ENCODE data around the gene UTP14C.
"Not testable (repeated sequence)": the region's sequence is repeated elsewhere in the genome, so short reads cannot be mapped to it uniquely, and the experiment has no call there.

Gene UTP14C, protein sequence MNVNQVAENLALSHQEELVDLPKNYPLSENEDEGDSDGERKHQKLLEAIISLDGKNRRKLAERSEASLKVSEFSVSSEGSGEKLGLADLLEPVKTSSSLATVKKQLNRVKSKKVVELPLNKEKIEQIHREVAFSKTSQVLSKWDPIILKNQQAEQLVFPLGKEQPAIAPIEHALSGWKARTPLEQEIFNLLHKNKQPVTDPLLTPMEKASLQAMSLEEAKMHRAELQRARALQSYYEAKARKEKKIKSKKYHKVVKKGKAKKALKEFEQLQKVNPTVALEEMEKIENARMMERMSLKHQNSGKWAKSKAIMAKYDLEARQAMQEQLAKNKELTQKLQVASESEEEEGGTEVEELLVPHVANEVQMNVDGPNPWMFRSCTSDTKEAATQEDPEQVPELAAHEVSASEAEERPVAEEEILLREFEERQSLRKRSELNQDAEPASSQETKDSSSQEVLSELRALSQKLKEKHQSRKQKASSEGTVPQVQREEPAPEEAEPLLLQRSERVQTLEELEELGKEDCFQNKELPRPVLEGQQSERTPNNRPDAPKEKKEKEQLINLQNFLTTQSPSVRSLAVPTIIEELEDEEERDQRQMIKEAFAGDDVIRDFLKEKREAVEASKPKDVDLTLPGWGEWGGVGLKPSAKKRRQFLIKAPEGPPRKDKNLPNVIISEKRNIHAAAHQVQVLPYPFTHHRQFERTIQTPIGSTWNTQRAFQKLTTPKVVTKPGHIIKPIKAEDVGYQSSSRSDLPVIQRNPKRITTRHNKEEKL

GRCh38 chr13:52024481-52024880 is at the start of gene UTP14C:
Gene UTP14C (plus strand): TSS chr13:52024691. CDS start chr13:52028805, 4,114 bp downstream.
- no peak for DNase-seq

- no peak for DNase-seq
Observed at GRCh38 chr13:51976423-51976822, 48.1 kb upstream of the UTP14C start.

DNA sequence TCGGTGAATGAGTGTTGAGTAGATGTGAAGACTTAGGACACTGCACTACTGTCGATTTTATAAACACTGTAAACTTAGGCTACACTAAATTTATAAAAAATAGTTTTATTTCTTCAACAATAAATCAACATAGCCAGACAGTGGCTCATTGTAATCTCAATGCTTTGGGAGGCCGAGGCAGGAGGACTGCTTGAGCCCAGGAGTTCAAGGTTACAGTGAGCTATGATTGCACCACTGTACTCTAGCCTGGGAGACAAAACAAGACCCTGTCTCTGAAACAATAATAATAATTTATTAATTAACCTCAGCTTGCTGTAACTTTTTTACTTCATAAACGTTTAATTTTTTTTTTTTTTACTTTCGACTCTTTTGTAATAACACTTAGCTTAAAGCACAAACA is 47.6 kb upstream of the UTP14C start:
- DNase-seq, result no peak

DNA sequence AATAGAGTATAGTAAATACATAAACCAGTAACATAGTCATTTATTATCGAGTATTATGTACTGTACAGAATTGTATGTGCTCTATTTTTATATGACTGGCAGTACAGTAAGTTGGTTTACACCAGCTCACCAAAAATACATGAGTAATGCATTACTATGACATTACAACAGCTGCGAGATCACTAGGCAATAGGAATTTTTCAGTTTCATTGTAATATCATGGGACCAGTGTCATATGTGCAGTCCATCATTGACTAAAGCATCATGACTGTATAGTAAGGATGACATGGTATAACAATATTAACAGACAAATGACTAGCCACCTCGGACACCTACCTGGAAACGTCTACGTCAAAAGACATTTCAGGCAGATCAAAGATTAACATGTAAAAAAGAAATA is 46.9 kb upstream of the UTP14C start:
- DNase-seq, result no peak

- no peak for DNase-seq
Observed at GRCh38 chr13:51978796-51979556, 45.5 kb upstream of the UTP14C start.

GRCh38 chr13:51980908-51981307 is 43.6 kb upstream of the UTP14C start:
- DNase-seq, result no peak

- DNase-seq, result no peak
Observed at GRCh38 chr13:51981355-51981754, 43.1 kb upstream of the UTP14C start.

- not testable (repeated sequence) for DNase-seq
Observed at GRCh38 chr13:51983292-51983691, 41.2 kb upstream of the UTP14C start.

- DNase-seq, result not testable (repeated sequence)
Observed at GRCh38 chr13:51984904-51985303, 39.6 kb upstream of the UTP14C start.

GRCh38 chr13:51988988-51989618 is 35.4 kb upstream of the UTP14C start:
- no peak for DNase-seq

DNA sequence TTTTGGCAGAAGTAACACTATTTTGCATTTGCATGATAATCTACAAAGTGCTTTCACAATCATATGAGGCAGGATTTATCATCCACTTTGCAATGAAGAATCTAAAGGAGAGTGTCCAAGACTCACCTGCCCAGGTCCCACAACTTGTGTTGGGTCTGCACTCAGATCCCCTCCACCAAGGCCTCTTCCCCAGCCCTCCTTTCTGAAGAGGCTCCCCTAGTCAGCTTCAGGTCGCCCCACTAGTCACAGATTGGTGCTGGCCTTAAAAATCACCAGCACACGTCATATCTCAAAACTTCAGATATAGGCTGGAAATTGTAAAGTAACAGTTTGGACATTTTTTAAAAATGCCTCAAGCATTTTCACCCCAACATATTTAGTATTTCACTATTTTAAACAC is 30.8 kb upstream of the UTP14C start:
- DNase-seq, result no peak

DNA sequence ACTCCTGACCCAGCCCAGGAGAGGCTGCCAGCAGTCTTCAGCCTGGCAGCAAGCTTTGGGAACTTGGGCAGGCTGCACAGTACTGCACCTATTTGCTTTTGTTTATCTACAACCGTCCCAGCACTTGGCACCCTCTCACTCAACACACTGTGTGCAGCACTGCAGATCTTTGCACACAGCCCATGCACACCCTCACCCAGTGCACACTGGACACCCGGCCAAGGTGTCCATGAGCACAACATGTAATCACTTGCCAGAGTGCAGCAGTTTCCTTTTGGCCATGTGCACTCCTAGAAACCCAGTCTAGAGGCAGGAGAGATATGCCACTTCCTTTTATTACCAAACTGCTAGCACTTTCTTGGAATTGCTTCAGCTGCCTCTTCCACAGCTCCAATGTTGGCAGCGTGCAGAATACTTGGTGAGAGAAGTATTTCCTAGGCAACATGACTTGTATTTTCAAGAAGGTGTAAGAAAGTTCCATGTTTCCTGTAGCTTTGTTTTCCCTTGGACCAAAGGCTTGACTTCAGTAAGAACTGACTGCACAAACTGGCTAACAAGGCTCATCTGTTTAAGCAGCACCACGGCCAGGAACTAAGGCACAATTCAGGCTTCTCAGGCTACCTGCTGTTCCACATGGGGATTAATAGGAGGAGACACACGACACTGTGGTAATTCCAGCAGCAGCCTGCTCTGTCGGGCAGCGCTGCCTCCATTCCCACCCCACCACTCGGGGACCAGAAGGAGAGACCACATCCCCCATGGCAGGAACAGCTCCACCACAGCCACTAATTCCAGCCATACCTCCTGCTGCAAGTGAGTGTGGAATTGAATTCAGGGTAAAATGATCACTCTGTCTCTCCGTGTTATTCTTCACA is 28.6 kb upstream of the UTP14C start:
- no peak for DNase-seq

DNA sequence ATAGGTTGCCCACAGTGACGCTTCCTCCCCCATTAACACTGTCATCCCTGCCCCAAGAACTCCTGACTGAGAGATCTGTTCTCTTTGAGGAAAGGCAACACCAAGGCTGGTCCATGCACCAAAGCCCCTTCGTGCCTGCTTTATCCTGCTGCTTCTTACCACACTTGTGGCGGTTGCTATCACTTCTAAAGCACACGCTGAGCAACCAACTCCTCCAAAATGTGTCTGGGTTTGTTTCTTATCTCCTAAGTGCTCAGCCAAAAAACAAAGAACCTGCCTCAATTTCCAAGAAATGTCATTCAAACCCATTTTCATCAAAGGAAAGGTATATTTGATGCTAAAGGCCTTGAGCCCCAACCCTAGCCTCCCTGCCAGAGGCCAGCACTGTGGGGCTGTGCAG is 27.9 kb upstream of the UTP14C start:
- DNase-seq, result no peak

DNA sequence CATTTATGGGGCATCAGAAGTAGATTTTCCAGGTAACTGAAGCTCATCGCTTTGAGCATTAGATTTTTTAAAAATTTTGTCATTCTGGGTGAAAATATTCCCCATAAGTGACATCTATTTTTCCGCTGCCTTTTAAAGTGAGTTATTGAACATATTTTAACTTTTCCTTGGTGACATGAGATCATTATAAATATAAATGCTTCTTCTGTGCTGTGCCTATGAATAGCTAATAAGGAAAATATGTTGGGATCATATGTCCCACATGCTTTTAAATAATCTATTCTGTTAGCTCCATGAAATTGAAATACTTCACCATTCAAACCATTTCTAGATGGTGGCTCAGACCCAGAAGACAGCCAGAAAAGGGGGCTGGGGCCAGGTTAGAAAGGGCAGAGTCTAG is 27.3 kb upstream of the UTP14C start:
- DNase-seq, result no peak

GRCh38 chr13:51997641-51998330 is 26.7 kb upstream of the UTP14C start:
- no peak for DNase-seq

DNA sequence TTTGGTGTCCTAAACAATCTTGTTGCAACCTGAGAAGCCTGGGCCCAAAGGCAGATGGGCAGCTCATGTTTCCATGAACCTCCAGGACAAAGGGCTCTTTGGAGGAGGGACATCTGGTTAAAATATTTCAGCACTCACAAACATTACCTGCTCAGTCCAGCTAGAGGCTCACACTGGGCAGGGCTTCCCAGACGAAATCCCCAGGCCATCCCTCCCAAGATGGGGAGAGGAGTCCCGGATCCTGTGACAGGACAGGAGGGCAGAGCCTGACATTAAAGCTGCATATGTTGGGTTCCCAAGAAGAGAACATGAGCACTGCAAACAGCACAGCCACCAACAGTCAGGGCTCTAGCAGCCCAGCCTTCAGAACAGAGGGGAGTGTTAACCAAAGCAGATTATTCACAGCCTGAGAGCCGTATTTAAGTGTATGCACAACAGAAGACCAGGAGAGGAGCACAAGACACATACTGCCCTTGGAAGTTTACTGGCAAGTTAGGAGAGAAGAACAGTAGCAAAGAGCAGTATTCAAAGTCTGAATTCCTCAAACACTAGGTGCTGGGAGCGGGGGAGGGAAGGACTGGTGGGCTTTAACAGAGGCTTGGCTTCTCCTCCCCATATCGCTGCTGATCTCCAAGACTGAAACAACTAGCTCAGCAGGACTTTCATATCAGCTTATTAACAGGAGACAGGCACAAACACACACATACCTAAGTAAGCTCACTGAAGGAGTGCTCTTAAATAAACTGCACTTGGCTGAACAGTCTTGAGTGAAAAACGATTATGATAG is 25.6 kb upstream of the UTP14C start:
- DNase-seq, result peak; percentile 30

GRCh38 chr13:51999510-51999911 is 25.0 kb upstream of the UTP14C start:
- DNase-seq, result no peak

GRCh38 chr13:51999921-52000320 is 24.6 kb upstream of the UTP14C start:
- no peak for DNase-seq

DNA sequence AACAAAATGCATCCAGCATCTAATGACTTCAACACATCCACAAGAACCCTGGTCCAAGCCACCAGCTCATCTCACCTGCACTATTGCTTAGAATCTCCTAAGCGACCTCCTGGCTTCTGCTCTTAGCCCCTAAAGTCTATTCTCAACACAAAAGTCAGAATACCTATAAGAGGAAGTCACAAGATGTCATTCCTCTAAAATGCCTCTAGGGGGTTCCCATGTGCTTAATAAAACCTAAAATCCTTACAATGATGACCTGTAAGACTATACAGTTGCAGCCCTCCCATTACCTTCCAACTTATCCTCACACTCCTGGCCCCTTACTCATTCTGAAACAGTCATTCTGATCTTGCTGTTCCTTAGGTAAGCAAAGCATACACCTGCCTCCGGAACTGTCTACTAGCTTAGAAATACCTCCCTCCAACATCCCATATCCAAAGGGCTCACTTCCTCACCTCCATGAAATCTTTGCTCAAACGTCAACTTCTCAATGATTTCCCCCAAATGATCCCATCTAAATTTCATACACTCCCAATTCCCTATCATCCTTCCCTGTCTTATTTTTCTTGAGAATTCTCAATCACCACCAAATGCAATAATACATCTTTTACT is 23.3 kb upstream of the UTP14C start:
- DNase-seq, result peak; percentile 15

- DNase-seq, result no peak
Observed at GRCh38 chr13:52002361-52002760, 22.1 kb upstream of the UTP14C start.

All from DMS 273 treated with DMSO at 0.1 percent for 48 hours (cell line).